EH (cell line): Measurements from ENCODE around the gene SPTSSA.
"Not testable (repeated sequence)": the region's sequence is repeated elsewhere in the genome, so short reads cannot be mapped to it uniquely, and the experiment has no call there.

ENCODE experiments used
- DNase-seq: peaks from one replicate; pipeline ENCODE4 v3.0.0-alpha.2; 2015; ENCODE audit warnings: low read depth

Gene SPTSSA

DNA sequence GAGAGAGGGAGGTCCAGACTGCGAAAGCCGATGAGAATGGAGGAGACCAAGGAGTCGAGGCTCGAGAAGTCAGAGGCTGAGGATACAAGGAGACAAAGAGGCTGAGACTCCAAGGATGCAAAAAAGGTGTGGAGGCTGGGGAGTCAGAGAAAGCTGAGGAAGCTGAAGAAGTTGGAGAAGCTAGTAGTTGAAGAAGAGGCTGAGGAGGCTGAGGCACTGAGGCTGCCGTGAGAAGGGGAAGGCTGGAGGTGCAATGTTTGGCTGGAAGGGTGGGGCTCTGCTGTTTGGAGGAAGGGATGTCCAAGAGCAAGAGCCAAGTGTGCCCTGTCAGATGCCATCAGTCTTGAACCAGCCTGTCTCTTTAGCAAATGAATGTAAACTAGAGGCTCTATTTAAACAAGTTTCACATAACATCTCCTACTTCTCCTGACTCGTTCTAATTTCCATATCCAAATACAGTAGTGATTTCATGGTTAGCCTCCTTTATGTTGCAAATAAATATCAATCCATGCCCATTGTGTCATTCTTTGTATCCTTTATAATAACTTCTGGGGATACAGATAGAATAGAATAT, 10.8 kb upstream of the SPTSSA start:
- no peak for DNase-seq

- no peak for DNase-seq
These were observed 8.3 kb upstream of the SPTSSA start for GRCh38 chr14:34470319-34470718.

DNA sequence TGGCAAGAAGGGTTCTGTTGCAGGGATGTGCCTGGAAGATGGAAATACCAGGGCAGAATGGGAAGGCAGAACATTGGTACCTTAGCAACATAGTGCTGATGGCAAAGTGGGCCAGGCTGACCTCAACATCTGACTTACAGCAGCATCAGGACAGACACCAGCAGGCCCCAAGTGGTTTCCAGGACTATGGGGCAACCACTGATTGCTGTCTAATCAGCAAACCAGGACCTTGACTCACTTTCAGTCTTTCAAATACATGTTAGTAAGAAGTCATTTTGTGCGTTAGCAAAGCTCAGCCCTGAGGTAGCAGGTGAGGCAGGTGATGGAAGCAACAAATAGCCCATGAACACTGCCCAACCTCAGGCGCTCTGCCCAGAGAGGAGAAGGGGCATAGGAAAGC, 4.7 kb upstream of the SPTSSA start:
- DNase-seq: no peak

- peak; percentile 46 for DNase-seq
These were observed 3.2 kb upstream of the SPTSSA start for GRCh38 chr14:34465069-34465859.

DNA sequence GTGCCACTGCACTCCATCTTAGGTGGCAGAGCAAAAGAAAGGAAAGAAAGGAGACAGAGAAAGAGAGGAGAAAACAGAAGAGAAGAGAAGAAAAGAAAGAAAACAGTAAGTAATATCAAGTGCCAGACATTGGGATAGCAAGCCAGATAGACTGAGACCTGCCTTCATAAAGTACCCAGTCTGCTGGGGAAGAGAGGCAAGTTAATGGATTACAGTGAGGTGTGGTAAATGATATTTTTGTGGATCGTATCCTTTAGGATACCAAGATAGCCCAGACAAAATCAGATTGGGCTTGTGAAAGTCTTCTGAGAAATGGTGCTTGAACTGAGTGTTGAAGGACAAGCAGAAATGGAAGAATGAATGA, 1.5 kb upstream of the SPTSSA start:
- DNase-seq: no peak

DNA sequence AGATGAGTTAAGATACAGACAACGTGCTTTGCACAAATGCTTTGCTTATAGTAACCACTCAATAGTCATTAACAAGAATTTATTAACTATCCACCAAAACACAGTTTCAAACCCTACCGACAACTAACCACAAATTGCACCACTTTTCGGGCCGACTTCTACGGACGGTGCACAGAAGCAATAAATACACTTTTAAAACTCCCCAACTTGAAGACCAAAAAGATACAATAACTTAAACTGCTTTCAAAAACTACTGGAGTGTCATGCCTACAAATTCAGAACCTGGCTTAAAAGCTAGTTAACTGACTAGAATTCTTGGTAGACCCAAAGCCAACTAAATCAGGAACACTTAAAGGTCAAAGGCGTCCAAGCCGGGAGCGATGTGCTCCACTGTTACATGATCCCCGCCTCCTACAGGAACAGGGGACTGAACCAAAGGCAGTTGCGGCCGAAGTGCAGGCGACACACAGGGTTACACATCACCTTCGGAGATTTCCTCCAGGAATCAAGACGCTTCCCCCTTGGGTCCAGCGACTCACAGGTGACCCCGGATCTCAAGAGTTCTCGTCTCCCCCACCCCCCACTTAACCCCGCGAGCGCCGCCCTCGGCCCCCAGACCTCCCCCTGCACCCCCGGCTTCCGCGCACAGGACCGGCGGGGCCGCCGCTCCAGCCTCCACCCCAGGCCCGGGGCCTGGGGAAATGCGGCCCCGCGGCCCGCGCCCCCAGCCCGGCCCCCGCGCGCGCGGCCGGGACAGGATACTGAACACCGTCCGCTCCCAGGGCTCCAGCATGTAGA, 507 bp downstream of the SPTSSA start:
- DNase-seq: peak; percentile 68

GRCh38 chr14:34460841-34461240, 1.2 kb downstream of the SPTSSA start:
- DNase-seq: peak; percentile 43

DNA sequence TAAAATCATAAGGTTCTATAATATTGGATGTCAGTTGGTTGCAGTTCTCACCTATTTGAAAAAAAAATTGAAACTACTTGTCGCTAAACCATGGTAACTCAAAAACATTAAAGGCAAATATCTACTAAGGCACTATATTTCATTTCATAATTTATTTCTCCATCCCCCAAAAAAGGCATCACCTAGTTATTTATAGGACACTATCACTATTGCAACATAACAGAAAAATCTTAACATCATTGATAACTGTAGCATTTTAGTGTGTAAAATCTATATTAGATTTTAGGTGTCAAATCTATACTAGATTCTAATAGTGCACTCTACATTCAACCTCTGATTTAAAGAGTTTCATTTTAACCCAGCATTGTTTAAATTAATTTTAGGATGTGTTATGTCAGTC, 1.7 kb downstream of the SPTSSA start:
- DNase-seq: no peak

DNA sequence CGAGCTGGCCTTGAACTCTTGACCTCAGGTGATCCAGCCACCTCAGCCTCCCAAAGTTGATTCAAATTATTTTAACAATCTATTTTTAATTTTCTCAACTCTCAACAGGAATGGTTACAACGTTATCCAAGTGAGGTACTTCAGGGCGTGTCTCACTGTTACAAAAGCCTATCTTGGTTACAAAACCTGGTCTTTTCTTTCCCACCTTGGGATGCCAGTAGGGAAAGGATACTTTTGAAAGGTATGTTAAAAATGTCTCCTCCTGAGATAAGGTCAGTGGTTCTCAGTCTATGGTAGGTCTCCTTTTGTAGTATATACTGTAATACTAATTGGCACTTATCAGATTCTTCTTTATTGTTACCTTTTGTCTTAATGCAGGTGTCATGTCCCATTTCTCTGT, 4.9 kb downstream of the SPTSSA start:
- DNase-seq: no peak

- DNase-seq: no peak
These were observed 8.8 kb downstream of the SPTSSA start for GRCh38 chr14:34453226-34453625.

DNA sequence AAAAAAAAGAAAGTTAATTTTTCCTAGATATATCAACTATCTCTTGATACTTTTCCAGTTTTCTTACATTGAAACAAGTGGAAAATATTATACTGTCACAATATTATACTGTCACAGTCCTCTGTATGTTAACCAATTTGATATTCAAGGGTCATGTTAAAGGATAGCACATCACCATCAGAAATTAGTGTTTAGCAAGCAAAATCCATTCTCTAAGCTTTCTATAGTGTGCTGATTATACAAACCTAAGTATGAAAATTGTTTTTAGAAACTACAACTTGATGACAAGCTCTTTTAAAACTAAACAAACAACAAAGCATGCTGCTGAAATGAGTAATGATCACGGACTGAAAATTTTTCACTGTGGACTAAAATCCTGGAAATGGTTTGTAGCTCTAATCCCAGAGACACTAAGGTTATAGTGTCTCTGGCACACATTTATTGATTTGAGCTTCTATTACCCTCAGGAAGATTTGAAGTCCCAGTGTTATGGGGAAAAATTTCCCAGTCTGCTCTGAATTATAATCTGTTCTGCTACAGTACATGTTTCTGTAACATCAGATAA, 9.7 kb downstream of the SPTSSA start:
- no peak for DNase-seq

- DNase-seq: no peak
These were observed 11.1 kb downstream of the SPTSSA start for GRCh38 chr14:34450958-34451357.

DNA sequence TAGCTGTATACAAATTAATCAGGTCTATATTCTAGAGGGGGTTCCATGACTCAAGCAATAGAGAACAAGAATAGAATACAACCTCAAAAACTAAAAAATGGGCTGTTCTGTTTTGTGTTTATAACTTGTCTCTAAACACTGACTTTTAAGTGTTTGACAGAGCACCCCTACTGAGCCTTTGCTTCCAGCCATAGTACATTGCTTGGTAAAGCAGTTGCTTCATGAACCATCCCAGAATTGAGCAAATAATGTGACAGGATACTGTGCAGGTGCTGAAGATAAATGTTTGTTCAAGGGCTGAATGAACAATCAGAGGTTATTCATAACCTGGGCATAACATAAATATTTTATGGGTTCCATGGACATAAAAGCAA, 11.5 kb downstream of the SPTSSA start:
- DNase-seq: no peak

DNA sequence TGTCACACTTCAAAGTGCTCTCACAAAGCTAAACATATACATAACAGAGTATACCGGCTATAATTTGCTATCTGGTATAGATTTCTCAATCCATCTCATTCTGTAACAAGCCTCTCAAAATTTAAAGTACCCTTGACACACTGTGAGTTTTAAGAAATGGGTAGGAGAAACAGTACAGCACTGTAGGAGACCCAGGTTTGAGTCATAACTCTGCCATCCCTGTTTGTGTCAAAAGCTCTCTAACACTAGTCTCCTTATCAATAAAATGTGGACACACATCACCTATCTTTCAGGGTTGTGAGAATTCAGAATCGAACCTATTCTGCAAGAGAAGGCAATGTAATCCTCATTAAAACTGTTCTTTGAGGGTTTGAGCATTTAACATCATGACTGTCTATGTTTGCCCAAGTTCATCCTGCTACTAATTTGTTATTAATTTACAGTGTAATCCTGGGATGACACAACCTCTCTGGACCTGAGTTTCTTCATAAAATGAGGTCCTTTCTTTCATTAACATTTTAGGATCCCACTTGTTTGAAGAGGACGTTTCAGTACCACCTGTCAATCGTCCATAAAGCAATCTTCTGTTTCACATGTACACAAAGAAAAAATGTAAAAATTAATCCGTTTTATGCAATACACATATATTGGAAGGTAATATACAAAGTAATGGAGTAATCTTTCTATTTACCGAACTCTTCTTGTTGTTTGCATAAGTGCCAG, 12.1 kb downstream of the SPTSSA start:
- DNase-seq: no peak

GRCh38 chr14:34439090-34439489, 22.9 kb downstream of the SPTSSA start:
- DNase-seq: no peak

DNA sequence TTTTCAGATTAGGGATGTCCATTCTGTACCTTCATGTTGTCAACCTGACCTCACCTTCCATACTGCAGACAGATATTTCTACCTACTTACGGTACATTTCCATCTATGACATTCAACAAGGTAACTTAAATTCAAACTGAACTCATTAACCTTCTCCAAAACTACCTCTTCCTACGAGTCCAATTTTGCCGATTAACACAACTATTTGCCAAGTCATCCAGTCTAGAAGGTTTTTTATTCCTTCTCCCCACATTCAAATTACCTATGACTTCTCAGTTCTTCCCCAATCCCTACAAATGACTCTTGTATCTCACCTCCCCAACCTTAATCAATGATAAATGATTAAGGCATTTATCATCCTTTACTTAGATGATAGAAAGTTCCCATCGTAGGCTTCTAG, 23.6 kb downstream of the SPTSSA start:
- no peak for DNase-seq

GRCh38 chr14:34437729-34438080, 24.3 kb downstream of the SPTSSA start:
- no peak for DNase-seq

DNA sequence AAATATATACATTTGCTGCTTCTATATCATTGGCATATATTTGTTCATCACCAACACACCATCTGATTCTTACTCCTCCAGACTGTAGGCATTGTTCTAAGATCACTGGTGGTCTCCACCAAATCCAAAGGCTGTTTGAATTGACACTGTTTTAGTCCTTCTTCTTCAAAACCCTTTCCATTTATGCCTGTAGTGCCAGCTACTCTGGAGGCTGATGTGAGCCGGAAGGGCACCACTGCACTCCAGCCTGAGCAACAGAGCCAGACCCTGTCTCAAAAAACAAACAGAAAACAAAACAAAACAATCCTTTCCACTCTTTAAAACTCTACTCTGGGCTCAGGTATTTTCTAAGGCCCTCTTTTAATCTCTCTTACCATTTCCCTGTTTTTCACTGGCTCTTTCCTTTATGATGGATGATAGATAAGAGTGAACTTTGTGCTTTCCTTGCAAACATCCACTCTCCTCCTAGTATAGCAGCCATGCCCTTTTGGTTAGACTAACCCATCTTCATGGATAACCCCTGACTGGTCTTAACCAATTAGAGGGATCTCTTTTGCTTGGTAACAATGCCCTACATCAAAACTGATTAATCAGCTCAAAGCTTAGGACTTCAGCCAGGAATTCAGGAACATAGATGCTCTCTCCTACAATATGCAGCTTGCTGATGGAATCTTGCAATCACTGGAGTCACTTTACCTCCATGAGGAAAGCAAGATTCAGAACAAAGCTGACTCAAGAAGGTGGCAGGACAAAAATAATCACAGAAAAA, 24.9 kb downstream of the SPTSSA start:
- DNase-seq: peak; percentile 17

DNA sequence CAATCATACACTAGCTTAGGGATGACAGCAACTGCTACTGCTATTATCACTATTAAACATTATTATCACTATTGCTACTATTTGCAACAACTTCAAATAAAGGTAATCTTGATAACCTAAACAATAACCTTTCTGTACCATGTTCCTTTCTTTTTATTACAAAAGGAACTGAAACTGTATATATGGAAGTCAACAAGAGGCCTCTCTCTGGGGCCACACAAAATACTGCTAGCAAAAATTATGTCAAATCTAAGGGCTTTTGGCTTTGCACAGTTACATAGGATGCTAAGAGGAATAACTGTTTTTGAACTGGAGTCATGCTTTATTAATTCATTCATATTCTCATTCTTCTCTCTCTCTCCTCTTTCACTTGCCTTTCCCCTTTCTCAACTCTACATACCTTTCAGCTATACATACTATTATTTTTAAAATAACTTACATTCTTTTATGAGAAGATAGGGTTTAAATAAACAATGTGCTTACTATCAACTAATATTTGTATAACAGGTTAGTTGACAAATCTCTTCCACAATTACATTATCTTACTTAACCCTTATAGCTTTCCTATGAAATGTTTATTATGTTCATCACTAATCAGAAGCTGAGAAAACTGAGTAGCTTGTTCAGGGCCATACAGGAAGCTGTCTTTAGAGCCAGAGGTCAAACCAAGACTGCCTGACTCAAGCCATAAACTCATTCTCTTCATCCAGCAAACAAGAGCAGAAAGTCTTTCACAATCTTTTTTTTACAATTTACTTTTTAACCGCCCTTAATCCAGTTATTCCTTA, 25.7 kb downstream of the SPTSSA start:
- peak; percentile 77 for DNase-seq

- no peak for DNase-seq
These were observed 28.1 kb downstream of the SPTSSA start for GRCh38 chr14:34433957-34434356.

DNA sequence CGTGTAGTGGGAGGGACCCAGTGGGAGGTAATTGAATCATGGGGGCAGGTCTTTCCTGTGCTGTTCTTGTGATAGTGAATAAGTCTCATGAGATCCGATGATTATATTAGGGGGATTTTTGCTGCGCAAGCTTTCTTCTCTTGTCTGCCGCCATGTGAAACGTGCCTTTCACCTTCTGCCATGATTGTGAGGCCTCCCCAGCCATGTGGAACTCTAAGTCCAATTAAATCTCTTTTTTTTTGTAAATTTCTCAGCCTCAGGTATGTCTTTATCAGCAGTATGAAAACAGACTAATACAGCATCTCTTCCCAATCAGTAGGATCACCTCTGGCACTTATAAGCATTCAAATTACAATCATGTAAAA, 34.0 kb downstream of the SPTSSA start:
- DNase-seq: not testable (repeated sequence)
